Measurements from ENCODE around the gene PRSS38.

DNA sequence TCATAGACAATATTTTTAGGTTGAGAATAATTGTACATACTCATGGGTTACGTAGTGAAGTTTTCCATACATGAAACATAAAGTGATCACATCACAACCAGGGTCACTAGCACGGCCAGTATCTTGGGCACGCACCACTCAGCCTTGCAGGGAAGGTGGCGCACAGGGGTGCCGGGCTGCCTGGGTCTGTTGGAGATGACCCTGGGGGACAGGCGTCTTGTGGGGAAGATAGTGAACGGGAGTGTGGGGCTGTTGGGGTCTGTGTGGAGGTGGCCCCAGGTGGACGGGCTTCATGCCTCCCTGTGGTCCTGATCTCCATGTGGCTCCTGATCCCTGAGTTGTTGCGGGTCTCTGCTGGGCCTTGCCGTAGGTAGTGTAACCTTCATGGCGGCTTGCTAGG lies 38.3 kb upstream of the PRSS38 start:
- no peak for TF ChIP-seq POLR2A (IDR thresholded peaks at IDR 0.05)
- TF ChIP-seq, protein P1, sequence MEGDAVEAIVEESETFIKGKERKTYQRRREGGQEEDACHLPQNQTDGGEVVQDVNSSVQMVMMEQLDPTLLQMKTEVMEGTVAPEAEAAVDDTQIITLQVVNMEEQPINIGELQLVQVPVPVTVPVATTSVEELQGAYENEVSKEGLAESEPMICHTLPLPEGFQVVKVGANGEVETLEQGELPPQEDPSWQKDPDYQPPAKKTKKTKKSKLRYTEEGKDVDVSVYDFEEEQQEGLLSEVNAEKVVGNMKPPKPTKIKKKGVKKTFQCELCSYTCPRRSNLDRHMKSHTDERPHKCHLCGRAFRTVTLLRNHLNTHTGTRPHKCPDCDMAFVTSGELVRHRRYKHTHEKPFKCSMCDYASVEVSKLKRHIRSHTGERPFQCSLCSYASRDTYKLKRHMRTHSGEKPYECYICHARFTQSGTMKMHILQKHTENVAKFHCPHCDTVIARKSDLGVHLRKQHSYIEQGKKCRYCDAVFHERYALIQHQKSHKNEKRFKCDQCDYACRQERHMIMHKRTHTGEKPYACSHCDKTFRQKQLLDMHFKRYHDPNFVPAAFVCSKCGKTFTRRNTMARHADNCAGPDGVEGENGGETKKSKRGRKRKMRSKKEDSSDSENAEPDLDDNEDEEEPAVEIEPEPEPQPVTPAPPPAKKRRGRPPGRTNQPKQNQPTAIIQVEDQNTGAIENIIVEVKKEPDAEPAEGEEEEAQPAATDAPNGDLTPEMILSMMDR (IDR thresholded peaks at IDR 0.05): no peak
